HepG2 (cell line): ENCODE data around the gene MBD5. TPM values are rescaled to one million over a fixed set of nuclear protein-coding genes. Genes with fewer than 3 reads are reported as not detected.

Experiments
- ATAC-seq: fragments of 200-7000 bp; cut with Tn5 transposase; 3 replicates; pipeline ENCODE4 v1.9.1; 2020; ENCODE audit warnings: mild to moderate bottlenecking, moderate library complexity
- BruUV-seq: library from RNA; stranded (reverse); fragments of 400-500 nt; replicated peaks from 2 replicates; lab custom pipeline; 2021; lab: Mats Ljungman, UMichigan
- CTCF ChIA-PET: fragments of 300-600 bp; formaldehyde crosslinking; extraction: SDS; loops from one replicate; lab custom pipeline; 2021; ENCODE audit warnings: low total read pairs, inconsistent platforms, low intra/inter-chr PET ratio; lab: Yijun Ruan, JAX
- POLR2A ChIA-PET: fragments of 350-600 bp; sonication (Branson Sonifier 250); formaldehyde crosslinking; loops from one replicate; lab custom pipeline; 2020; ENCODE audit warnings: antibody characterized with exemption, inconsistent platforms; lab: Yijun Ruan, JAX
- DNase-seq: peaks from one replicate; pipeline ENCODE4 v3.0.0-alpha.2; 2015; ENCODE audit warnings: low spot score
- FAIRE-seq: peaks from 3 replicates; lab custom pipeline; 2011; peaks lifted over from hg19 to GRCh38; lab: Jason Lieb, UNC
- H2AFZ ChIP-seq: one replicate; pipeline ENCODE4 v1.6.1; 2011; ENCODE audit warnings: low read length, inconsistent platforms
- H3K27ac ChIP-seq: fragments of 300-600 bp; 3 replicates; pipeline ENCODE4 v1.8.0; 2011; ENCODE audit warnings: mixed run types, mild to moderate bottlenecking, mixed read lengths, low read length, inconsistent platforms; ENCODE audit not compliant: insufficient read depth; ENCODE audit errors: extremely low read length
- H3K27me3 ChIP-seq, 2 experiments: fragments of 200-600 bp in 1 of 2; 2 replicates in 1 of 2; 3 replicates in 1 of 2; pipeline versions ENCODE4 v1.6.0 to v1.8.0; 2011; ENCODE audit warnings: low read length in 2 of 2, mild to moderate bottlenecking in 2 of 2, moderate library complexity in 2 of 2, inconsistent platforms in 1 of 2; ENCODE audit not compliant: insufficient read depth in 2 of 2, control insufficient read depth in 1 of 2
- H3K36me3 ChIP-seq, 2 experiments: fragments of 200-600 bp in 1 of 2; replicated peaks in 1 of 2; 2 replicates in 1 of 2; 3 replicates in 1 of 2; pipeline versions ENCODE4 v1.5.1 to v1.8.0; 2011; ENCODE audit warnings: low read length in 2 of 2, inconsistent platforms in 1 of 2; ENCODE audit not compliant: insufficient read depth in 2 of 2, control insufficient read depth in 1 of 2
- H3K4me1 ChIP-seq: 2 replicates; pipeline ENCODE4 v1.5.1; 2012; ENCODE audit warnings: low read length, inconsistent platforms; ENCODE audit not compliant: insufficient read depth
- H3K4me2 ChIP-seq: 2 replicates; pipeline ENCODE4 v1.6.0; 2011; ENCODE audit warnings: low read depth, low read length, inconsistent platforms
- H3K4me3 ChIP-seq, 3 experiments: fragments of 200-600 bp in 1 of 3; sonication (generic), shearing (Covaris generic) in 1 of 3; replicated peaks in 1 of 3; 2 replicates each; pipeline ENCODE4 v1.5.1; 2011 to 2016; ENCODE audit warnings: low read length in 3 of 3, inconsistent platforms in 2 of 3, low read depth in 2 of 3, mild to moderate bottlenecking in 2 of 3, control low read depth in 1 of 3, mixed read lengths in 1 of 3; ENCODE audit not compliant: insufficient read depth in 1 of 3
- H3K79me2 ChIP-seq: one replicate; pipeline ENCODE4 v1.6.1; 2011; ENCODE audit warnings: low read length, inconsistent platforms; ENCODE audit not compliant: insufficient read depth
- H3K9ac ChIP-seq: 2 replicates; pipeline ENCODE4 v1.6.0; 2011; ENCODE audit warnings: mild to moderate bottlenecking, low read depth, low read length, inconsistent platforms; ENCODE audit not compliant: insufficient read depth
- H3K9me3 ChIP-seq: 2 replicates; pipeline ENCODE4 v1.5.1; 2012; ENCODE audit warnings: mild to moderate bottlenecking, low read length
- H4K20me1 ChIP-seq: 2 replicates; pipeline ENCODE4 v1.6.0; 2011; ENCODE audit warnings: inconsistent platforms, mild to moderate bottlenecking, low read length, moderate library complexity; ENCODE audit not compliant: insufficient read depth
- ARNT2 ChIP-seq: sonication (generic); formaldehyde crosslinking; IDR thresholded peaks from 2 replicates; pipeline ENCODE4 v1.8.0; 2022; ENCODE audit warnings: mild to moderate bottlenecking, low read depth, missing genetic modification reagents, moderate library complexity
- HOXA3 ChIP-seq: sonication (generic); formaldehyde crosslinking; IDR thresholded peaks from 2 replicates; pipeline ENCODE4 v1.5.0; 2020; ENCODE audit warnings: missing genetic modification reagents
- KDM1A ChIP-seq: IDR thresholded peaks from 2 replicates; pipeline ENCODE4 v1.6.1; 2016; ENCODE audit warnings: missing compliant biosample characterization
- KDM2A ChIP-seq: sonication (generic); formaldehyde crosslinking; IDR thresholded peaks from 2 replicates; pipeline ENCODE4 v1.4.0; 2020; ENCODE audit warnings: low read depth, missing genetic modification reagents, borderline replicate concordance
- NKX3-1 ChIP-seq: sonication (generic); formaldehyde crosslinking; IDR thresholded peaks from 2 replicates; pipeline ENCODE4 v1.5.0; 2020; ENCODE audit warnings: missing genetic modification reagents
- SMARCE1 ChIP-seq: fragments of 450-650 bp; IDR thresholded peaks from 2 replicates; pipeline ENCODE4 v1.6.1; 2017; ENCODE audit warnings: borderline replicate concordance
- ZNF232 ChIP-seq: sonication (generic); formaldehyde crosslinking; IDR thresholded peaks from 2 replicates; pipeline ENCODE4 v1.4.0; 2020; ENCODE audit warnings: missing genetic modification reagents, borderline replicate concordance
- WGBS: methylation state at CpG from one replicate; pipeline ENCODE4 v1.1.6; 2017; ENCODE audit warnings: low lambda C conversion rate; 5-methylcytosine and 5-hydroxymethylcytosine counted together
- in situ Hi-C: cut with HindIII; loops from 2 replicates; pipeline ENCODE4 v1.10.0; 2017; ENCODE audit warnings: low pct_unique_long_range_greater_than_20kb; ENCODE audit not compliant: extremely low pct_ligation_motif_present
- intact Hi-C: fragments of 100-400 bp; cut with micrococcal nuclease; formaldehyde crosslinking; loops from one replicate; pipeline ENCODE4 v1.10.0; 2022; ENCODE audit not compliant: unreplicated experiment
- polyA plus RNA-seq, 8 experiments: library from polyadenylated mRNA; depleted of rRNA in 3 of 8; stranded (reverse) in 7 of 8; unstranded in 1 of 8; fragments of >200 nt; fragmentation: Illumina TruSeq in 4 of 8; extraction: Trizol in 4 of 8; gene quantifications; 2 replicates each; pipeline versions ENCODE4 v1.2.1 to v1.2.3, GENCODE V29; 2011 to 2016; ENCODE audit warnings: low read depth in 4 of 8, missing spikeins in 1 of 8, mixed read lengths in 1 of 8; ENCODE audit not compliant: insufficient read depth in 1 of 8
- total RNA-seq, 5 experiments: library from RNA; depleted of rRNA; stranded (reverse); fragments of >200 nt; fragmentation: Illumina TruSeq; extraction: Trizol; gene quantifications; 2 replicates each; pipeline ENCODE4 v1.2.3, GENCODE V29; 2016; ENCODE audit warnings: low read depth in 1 of 5
- TF ChIP-seq, protein P1 (sequence below): sonication (generic); formaldehyde crosslinking; IDR thresholded peaks from 2 replicates; pipeline ENCODE4 v1.8.1; 2023; ENCODE audit warnings: mild to moderate bottlenecking, missing genetic modification reagents
- TF ChIP-seq, protein P2 (sequence below): IDR thresholded peaks from 2 replicates; pipeline ENCODE4 v1.6.1; 2016; ENCODE audit warnings: missing compliant biosample characterization, missing genetic modification reagents, borderline replicate concordance
- TF ChIP-seq, protein P3 (sequence below): sonication (generic); formaldehyde crosslinking; IDR thresholded peaks from 2 replicates; pipeline ENCODE4 v1.5.0; 2020; ENCODE audit warnings: missing genetic modification reagents, mild to moderate bottlenecking, borderline replicate concordance

Gene MBD5
- total and polyA plus RNA-seq, 2 of the 13 experiments (the other 11 are each of a cell fraction or from before 2014, with no cell fraction given), result 13.5 to 26.4 TPM

DNA sequence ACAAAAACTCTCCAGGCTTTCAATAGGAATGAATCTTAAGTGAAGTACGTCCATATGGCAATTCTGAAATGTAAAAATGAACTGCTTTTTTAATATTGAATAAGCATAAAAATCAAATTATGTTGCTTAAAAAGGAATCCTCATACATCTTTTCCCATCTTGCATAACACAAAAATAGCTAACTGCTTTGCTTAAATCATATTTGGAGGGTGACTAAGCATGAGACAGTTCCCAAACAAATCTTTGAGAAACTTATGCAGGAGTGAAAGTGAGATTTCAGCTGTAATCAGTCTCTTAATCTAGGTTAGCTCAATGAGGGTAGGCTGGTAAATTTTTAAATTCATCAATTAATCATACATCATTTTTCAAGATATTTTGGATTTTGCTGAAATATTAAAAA is 111.5 kb downstream of the MBD5 start:
- Histone ChIP-seq H3K79me2 (no peaks in the 10 kb centered on the region), H3K9ac (no peak overlapping the region), H3K27ac (no peak overlapping the region), H3K9me3 (no peaks in the 10 kb centered on the region), H4K20me1 (no peaks in the 10 kb centered on the region), H3K4me2 (no peak overlapping the region), H3K27me3 (no peaks in the 10 kb centered on the region), H2AFZ (no peak overlapping the region), H3K4me3 (no peak overlapping the region), H3K4me1 (peaks cover 13% of the 10 kb centered on the region), H3K36me3 (no peaks in the 10 kb centered on the region)
- TF ChIP-seq KDM2A, result no peak
- TF ChIP-seq, protein P1, sequence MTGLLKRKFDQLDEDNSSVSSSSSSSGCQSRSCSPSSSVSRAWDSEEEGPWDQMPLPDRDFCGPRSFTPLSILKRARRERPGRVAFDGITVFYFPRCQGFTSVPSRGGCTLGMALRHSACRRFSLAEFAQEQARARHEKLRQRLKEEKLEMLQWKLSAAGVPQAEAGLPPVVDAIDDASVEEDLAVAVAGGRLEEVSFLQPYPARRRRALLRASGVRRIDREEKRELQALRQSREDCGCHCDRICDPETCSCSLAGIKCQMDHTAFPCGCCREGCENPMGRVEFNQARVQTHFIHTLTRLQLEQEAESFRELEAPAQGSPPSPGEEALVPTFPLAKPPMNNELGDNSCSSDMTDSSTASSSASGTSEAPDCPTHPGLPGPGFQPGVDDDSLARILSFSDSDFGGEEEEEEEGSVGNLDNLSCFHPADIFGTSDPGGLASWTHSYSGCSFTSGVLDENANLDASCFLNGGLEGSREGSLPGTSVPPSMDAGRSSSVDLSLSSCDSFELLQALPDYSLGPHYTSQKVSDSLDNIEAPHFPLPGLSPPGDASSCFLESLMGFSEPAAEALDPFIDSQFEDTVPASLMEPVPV (CRISPR knock-in tag), result no peak
- no peak for TF ChIP-seq ZNF232 (CRISPR knock-in tag)
- no peak for TF ChIP-seq HOXA3 (CRISPR knock-in tag)
- TF ChIP-seq SMARCE1, result no peak
- no peak for TF ChIP-seq NKX3-1 (CRISPR knock-in tag)
- TF ChIP-seq ARNT2 (CRISPR knock-in tag), result no peak
- TF ChIP-seq KDM1A, result no peak
- TF ChIP-seq, protein P2, sequence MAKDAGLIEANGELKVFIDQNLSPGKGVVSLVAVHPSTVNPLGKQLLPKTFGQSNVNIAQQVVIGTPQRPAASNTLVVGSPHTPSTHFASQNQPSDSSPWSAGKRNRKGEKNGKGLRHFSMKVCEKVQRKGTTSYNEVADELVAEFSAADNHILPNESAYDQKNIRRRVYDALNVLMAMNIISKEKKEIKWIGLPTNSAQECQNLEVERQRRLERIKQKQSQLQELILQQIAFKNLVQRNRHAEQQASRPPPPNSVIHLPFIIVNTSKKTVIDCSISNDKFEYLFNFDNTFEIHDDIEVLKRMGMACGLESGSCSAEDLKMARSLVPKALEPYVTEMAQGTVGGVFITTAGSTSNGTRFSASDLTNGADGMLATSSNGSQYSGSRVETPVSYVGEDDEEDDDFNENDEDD (CRISPR knock-in tag), result no peak
- TF ChIP-seq, protein P3, sequence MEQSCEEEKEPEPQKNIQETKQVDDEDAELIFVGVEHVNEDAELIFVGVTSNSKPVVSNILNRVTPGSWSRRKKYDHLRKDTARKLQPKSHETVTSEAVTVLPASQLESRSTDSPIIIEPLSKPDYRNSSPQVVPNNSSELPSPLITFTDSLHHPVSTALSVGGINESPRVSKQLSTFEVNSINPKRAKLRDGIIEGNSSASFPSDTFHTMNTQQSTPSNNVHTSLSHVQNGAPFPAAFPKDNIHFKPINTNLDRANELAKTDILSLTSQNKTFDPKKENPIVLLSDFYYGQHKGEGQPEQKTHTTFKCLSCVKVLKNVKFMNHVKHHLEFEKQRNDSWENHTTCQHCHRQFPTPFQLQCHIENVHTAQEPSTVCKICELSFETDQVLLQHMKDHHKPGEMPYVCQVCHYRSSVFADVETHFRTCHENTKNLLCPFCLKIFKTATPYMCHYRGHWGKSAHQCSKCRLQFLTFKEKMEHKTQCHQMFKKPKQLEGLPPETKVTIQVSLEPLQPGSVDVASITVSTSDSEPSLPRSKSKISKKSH (CRISPR knock-in tag), result no peak
- DNase-seq (no peak), FAIRE-seq (no peak), ATAC-seq (no peak)
- WGBS, result 91% methylated on average over 1 of the region's 1 CpG
- in situ Hi-C loops (no loop called here), intact Hi-C loops (no loop called here)
- BruUV-seq, result no TSS peak
- POLR2A ChIA-PET, result no interaction called here
- CTCF ChIA-PET, result no interaction called here
